ENCODE results near the gene RALA.

The RALA gene, protein sequence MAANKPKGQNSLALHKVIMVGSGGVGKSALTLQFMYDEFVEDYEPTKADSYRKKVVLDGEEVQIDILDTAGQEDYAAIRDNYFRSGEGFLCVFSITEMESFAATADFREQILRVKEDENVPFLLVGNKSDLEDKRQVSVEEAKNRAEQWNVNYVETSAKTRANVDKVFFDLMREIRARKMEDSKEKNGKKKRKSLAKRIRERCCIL

GRCh38 chr7:39623047-39623731 lies at the start of gene RALA:
Gene RALA (plus strand): TSS chr7:39623572. CDS start chr7:39686668, 63,096 bp downstream.
- DNase-seq = peak; percentile 56

GRCh38 chr7:39574673-39575349 lies 48.6 kb upstream of the RALA start:
- no peak for DNase-seq

- DNase-seq = no peak
These were observed 46.0 kb upstream of the RALA start for GRCh38 chr7:39577229-39577874.

DNA sequence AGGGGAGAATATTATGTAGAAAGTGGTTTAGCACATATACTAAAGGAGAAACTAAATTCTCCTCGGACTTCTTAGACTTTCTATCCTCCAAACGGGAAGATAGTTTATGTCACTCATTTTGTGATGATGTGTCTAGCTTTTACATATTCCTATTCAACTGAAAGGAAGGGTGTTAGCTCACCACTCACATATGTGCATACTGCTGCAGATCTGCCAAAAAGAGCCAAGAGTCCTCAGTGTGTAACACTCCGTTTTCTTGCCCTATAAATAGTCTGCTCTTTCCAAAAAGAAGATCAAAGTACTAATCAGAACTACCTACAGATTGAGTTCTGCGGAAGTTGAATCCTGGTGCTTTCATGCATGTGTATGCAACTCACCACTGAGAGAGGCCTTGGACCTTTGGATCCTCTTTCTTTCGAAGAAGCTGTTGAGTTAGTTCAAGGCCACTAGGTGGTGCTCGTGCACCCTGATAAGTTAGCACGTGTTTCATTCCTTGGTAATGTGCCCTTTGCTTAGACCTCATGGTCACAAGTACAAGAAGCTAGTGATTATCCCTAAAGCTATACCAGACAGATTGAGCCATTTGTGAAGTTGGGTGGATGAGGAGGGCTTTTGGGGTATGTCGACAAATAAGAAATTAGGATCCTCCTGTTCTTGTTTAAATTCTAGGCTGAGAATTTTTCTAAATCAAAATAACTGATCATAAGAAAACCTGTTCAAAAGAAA lies 43.1 kb upstream of the RALA start:
- DNase-seq = peak; percentile 9

GRCh38 chr7:39582536-39582935 lies 40.8 kb upstream of the RALA start:
- DNase-seq = no peak

GRCh38 chr7:39583539-39583938 lies 39.8 kb upstream of the RALA start:
- no peak for DNase-seq

DNA sequence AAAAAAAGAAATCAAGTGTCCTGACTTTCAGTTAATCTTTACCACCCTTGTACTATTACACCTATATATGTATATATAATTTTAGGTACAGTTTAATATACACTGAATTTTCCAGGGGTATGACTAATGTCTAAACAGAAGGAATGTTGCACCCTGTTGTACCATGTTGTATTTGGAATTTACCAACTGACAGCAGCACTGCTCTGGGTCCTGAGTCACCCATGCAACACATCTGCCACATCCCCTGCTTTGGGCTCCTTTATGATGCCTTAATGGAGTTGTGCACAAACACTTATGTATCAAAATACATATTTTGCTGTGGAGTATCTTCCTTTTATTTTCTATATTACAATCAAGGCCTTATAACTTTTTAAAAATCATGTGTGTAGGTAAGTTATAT lies 36.0 kb upstream of the RALA start:
- no peak for DNase-seq

- no peak for DNase-seq
These were observed 35.0 kb upstream of the RALA start for GRCh38 chr7:39588416-39588815.

DNA sequence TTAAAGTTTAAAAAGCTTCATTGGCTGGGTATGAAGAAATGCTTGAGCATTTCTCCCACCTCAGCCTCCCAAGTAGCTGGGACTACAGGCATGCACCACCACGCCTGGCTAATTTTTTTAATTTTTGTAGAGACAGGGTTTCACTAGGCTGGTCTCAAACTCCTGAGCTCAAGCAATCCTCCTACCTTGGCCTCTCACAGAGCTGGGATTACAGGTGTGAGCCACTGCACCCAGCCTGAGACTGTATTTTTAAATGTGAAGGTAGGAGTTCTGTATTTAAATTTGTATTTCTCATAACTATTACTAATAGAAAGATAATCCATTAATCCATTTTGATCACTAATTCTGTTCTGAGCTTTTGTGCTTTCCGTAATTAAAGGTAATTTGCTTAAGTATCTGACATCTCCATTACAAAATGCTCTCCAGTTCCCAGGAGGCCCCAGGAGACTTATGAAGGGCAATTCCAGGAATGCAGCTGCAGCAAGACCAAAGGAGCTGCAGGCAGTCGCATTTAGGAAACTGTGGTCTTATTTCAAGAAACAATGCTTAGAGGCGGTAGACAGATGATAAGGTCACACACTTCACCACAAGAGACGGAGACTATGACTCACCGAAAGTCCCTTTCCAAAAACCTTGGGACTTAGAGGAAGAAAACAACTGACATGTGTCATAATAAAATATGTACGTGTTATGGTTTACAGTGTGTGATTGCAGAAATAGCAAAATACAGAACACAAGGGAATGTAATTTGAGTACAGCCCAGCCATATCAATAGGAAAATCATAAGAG lies 33.9 kb upstream of the RALA start:
- DNase-seq = no peak

GRCh38 chr7:39592586-39592985 lies 30.8 kb upstream of the RALA start:
- DNase-seq = no peak

DNA sequence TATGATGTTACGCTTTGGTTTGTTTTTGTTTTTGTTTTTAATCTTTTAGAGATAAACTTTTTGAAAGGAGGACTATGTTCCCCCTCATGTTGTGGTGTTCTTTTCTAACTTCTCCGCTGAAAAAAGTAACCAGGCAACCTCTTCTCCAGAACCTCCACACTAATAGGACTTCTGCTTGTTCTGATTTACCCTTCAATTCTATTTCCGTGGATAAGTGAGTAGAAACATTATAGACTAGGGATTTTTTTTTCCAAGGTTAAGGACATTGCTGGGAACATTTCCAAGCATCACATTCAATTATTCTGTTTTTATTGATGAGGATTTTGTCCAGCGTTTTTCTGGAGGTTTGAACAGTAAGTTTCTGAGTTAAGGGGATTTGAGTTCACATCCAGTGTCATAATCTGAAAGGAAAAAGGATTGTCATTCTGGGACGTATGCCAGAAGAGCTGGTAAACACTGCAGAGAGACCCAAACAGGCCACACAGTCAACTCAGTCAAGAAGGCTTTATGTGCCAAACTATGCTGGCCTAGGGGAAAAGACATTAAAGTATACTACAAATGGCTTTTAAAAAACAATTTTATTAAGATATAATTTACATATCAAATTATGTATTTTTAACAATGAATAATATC lies 28.3 kb upstream of the RALA start:
- no peak for DNase-seq

DNA sequence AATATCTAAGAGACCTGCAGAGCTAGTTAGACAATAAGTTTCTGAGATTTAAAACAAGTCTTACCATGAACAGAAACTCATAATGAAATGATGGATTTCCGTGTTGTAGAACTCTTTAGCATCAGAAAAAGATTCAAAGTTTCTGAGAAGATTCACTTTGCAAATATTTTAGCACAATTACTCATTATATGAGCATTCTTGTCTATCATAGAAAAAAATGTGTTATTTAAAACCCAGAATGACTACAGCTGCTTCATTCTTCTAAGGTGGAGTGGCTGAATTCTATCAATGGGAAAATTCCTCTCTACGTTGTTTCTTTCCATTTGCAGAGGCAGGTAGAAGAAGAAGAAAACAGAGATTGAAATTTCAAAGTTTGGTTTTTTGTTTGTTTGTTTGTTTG lies 21.0 kb upstream of the RALA start:
- no peak for DNase-seq

DNA sequence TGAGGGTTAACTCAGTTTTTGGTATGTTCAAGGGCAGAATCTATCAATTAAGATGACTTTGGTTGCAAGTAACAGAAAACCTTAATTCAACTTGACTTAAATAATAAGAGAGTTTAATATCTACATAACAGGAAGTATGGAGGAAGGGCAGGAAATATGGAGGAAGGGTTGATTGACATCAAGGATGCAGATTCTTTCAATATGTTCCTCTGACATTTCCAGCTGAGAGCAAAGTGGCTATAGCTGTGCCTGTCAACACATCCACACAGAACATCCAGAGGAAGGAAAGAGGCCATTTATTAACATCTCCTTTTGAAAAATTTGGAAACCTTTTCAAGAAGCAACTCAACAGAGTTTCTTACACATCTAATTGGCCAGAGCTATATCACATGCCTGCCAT lies 19.4 kb upstream of the RALA start:
- no peak for DNase-seq

- DNase-seq = no peak
These were observed 18.3 kb upstream of the RALA start for GRCh38 chr7:39605087-39605486.

DNA sequence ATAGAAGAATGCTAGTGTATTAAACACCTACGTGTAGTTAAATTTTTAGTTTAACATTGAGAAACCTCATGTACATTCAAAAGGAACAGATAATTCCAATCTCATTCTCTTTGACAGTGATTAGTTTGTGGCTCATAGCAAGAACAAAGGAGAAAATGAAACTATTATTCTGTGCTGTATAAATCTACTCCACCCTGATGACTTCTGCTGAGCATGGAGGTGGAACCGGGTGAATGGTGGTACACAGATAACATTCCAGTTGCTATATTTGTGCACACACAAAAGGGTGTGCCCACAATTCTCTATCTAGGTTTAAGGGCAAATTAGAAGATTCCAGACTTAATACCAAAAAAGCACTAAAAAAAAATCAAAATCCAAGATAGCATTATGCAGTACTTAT lies 17.0 kb upstream of the RALA start:
- no peak for DNase-seq

DNA sequence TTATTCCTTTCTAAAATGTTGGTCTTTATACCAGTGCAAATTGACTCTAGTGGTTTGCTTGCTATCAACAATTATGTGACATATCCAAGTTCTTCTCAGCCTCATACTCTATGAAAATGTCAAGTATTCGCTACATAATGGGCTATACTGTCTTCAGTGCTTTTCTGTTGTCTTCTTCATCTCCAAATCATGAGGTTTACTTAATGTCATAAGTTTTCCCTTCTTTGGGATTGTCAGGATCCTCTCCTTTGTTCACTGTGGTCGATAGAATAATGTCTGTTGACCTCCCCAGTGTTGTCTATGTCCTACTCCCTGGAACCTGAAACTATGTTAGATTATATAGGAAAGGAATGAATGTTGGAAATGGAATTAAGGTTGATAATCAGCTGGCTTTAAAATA lies 16.4 kb upstream of the RALA start:
- no peak for DNase-seq

DNA sequence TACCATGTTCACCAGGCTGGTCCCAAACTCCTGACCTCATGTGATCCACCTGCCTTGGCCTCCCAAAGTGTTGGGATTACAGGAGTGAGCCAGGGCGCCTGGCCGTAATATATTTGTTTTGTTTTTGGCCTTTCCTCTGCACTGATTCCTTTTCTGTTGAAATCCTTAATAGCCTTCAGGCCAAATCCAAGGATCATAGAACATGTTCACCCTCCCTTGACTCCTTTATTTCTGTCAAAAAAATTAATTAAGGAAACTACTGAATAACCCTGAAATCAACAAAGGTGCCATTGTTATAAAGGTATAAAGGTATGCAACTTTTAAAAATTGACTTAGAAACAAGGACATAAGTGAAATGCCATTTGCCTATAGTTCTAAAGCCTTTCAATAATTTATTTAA lies 15.5 kb upstream of the RALA start:
- DNase-seq = no peak

GRCh38 chr7:39608278-39608677 lies 15.1 kb upstream of the RALA start:
- DNase-seq = no peak

DNA sequence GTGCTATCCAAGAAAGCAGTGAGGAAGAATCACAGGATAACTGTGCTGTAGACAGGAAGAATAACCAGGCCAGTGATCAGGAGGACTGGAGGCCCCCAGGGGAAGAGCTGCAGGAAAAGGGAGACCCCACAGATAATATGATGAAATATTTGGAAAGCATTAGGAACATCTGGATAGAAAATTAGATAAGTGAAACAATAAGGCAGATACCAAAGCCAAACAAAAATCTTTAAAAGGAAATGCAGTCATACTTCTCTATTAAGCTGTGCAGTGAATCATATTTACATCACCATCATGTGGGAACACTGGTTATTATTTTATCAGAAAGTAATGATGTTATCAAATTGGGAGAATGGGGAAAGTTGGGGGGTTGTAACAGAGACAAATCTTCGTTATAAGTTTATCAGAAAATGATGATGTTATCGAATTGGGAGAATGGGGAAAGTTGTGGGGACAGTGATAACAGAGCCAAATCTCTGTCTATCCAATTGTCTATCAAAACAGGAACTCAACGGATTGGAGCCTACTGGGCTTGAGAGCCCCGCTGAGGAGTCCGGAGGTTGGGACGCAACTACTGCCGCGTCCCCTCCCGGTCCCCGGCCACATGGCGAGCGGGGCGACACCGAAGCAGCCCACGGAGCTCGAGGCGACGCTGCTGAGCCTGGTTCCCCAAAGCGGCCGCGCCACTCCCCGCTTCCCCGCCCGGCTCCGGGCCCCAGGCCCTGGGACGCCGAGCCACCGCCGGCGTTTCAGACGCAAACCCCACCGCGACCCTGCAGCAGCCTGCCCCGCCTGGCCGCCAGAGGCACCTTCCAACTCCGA lies 14.0 kb upstream of the RALA start:
- no peak for DNase-seq

GRCh38 chr7:39609935-39610263 lies 13.5 kb upstream of the RALA start:
- no peak for DNase-seq

DNA sequence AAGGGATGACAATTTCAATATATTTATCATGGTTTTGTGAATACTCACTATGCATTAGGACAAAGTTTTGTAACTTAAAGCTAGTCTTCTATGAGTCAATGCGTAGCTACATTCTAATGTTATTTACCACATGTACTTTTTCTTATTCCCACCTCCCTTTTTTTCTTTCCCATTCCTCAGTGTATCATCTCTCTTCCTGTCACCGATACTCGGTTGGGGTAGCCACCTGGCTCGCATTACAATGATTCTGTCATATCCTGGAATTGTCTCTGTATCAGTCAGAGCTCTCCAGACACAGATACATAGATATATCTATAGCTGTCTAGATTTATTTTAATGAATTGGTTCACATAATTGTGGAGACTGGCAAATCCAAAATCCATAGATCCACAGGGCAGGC lies 9.8 kb upstream of the RALA start:
- DNase-seq = no peak

All from NCI-H187 treated with DMSO at 0.1 percent for 48 hours (cell line).